HG03439 (cell line): ENCODE results near the gene MXRA8.
"Not testable (repeated sequence)": the region's sequence is repeated elsewhere in the genome, so short reads cannot be mapped to it uniquely, and the experiment has no call there.

Source experiments
- ATAC-seq: cut with Tn5 transposase; IDR thresholded peaks from one replicate; pipeline ENCODE4 v1.9.1; 2021; ENCODE audit warnings: mild to moderate bottlenecking, moderate library complexity; ENCODE audit not compliant: unreplicated experiment

Gene MXRA8

DNA sequence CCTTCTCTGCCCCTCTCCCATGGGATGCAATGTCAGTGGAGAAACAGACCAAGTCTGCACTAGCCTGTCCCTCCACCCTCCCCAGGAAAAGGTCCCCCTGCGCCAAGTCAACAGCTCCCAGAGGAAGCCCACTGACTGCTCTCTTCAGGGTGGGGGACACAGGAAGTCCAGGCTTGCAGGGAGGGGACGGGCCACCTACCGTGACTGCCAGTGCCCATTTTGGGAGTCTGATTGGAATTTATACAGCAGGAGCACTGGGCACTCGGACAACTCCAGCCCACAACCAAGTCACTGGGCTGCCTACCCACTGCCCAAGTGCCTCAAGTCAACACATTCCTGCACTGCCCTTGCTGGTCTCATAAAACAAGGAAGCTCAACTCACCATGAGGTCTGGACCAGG, 34.7 kb upstream of the MXRA8 start:
- ATAC-seq: no peak

DNA sequence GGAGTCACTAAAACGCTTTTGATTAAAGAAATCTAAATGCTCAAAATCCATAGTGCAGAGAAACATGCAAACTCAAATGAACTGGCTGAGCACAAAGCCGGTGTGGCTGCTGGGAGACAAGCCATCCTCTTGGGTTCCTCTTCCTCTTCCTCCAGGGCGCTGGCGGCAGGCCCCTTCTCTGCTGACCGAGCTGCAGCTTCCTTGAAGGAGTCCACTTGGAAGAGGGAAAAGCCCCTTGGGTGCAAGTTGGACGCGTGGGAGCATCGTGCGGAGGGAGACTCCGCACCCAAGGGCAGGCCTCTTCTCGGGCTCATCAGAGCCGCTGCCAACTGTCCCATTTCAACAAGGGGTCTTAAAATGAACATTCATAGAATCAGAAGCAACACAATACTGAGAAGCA, 32.9 kb upstream of the MXRA8 start:
- ATAC-seq: no peak

DNA sequence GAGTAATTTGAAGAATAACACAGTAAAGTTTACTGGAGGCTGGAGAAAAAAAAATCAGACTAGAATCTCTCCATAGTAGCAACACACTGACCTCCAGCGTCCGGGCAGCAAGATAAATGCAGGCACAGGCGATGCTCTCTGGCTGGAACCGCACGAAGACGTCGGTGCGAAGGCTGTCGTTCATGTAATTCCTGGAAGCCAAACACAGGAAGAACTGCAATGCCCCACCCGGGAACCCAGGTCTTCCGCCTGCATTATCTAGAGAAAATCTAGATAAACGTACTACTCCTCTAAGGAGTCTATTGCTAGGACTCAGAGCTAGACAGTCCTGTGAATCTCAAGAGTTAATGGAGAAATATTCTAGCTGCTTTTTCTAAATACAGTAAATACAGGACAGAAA, 32.3 kb upstream of the MXRA8 start:
- no peak for ATAC-seq

DNA sequence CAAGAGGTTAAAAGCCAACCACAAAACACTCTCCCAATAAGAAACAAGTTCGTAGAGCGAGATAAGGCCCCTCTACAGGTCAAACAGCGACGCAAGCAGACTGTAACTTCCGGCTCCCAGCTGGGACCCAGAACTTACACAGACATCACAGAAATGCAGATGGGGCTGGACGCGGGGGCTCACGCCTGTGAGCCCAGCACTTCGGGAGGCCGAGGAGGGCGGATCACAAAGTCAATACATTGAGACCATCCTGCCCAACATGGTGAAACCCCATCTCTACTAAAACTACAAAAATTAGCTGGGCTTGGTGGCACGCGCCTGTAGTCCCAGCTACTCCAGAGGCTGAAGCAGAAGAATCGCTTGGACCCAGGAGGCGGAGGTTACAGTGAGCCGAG, 29.7 kb upstream of the MXRA8 start:
- no peak for ATAC-seq

DNA sequence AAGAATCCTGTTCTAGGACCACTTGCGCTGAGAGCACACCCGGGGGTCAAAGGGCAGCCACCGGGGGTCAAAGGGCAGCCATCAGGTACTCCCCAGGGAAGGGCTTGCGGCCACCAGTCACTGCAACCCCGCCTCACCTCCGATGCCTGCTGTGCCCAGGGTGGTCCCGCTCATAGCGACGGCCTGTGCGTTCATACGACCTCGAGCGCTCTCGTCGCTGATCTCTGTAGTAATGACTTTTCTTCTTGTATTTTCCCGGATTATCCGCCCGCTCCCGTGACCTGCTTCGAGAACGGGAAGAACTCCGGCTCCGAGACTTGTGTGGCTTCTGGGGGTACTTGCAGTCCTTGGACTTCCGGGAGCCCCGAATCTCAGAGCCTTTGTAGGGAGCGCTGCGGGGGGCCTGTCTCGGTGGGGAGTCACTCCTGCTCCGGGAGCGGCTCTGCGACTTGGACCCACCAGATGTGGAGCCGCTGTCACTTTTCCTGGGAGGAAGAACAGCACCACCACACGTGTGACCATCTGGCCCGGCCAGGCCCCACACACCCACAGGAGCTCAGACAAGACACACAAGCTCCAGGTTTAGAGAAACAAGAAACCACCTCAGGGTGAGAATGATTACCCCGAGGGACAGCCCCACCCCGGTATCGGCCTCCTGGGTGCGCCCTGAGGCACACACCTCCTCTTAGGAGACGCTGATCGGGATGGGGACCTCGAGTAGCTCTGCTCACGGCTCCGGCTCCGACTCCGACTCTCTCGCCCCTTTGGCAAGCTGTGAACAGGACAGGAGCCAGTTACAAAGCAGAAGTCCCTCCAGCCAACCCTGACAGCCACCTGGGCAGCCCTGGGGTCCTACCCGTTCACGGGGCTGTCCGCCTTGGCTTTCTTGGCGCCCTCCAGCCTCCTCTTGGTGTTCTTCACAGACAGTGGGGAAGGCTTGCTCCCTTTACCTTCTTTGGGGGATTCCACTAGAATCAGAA, 29.0 kb upstream of the MXRA8 start:
- no peak for ATAC-seq

DNA sequence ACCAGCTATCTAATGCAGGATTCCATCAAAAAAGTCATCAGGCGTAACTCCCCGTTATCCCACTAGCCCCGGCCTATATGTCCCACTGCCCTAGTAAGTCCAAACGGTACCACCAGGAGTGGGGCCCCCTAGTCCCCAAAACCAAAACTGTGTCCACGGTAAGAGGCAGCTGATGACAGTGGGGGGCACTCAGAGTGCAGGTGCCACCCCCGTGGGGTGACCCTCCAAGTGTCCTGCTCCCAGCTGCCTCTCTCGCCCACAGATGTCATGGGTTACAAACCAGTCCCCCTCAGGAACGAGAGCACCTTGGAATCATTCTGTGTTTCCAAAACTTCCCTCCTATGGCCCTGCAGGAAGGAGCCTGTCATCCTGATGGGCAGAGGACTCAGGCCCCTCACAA, 27.6 kb upstream of the MXRA8 start:
- no peak for ATAC-seq

DNA sequence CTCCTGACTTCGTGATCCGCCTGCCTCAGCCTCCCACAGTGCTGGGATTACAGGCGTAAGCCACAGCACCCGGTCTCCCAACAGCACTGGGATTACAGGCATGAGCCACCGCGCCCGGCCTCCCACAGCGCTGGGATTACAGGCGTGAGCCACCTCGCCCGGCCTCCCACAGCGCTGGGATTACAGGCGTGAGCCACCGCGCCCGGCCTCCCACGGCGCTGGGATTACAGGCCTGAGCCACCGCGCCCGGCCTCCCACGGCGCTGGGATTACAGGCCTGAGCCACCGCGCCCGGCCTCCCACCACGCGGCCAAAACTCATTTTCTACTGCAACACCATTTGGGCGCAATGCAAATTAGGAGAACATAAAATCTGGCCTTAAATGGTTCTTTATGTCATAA, 27.0 kb upstream of the MXRA8 start:
- ATAC-seq: not testable (repeated sequence)

DNA sequence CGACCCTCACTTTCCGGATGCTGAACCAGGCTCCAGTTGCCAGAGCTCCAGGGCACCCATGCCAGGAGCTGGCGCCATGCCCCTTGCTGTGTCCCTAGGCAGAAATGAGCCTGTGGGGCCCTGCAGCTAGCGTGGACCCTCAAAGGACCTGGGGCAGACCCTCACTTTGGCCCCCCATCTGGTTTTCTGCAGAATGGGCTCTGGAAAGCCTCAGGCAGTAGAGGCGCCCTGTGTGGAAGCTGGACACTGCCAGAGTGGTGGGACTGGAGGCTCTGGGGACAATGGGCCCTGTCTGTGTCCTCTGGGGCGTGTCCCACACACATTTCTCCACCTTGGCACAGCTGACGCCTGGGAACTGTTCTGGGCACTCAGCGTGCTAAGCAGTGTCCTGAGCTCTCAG, 22.9 kb upstream of the MXRA8 start:
- no peak for ATAC-seq

DNA sequence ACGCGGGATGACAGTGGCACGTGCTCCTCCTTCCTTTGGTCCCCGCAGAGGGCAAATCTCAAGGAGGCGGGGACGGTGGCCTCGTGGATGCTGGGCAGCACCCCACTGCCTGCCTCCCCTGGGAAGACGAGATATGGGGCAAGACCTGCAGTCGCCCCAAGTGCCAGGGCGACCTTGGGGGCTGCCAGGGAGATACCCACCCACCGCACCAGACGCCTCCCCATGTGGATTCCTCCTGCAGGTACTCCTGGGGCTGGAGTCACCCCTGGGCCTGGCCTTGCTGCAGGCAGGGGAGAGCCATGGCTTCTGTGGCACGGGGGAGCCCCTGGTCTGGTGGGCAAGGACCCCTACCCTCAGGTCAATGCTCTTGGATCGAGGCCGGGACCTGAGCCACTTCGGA, 22.5 kb upstream of the MXRA8 start:
- ATAC-seq: no peak

DNA sequence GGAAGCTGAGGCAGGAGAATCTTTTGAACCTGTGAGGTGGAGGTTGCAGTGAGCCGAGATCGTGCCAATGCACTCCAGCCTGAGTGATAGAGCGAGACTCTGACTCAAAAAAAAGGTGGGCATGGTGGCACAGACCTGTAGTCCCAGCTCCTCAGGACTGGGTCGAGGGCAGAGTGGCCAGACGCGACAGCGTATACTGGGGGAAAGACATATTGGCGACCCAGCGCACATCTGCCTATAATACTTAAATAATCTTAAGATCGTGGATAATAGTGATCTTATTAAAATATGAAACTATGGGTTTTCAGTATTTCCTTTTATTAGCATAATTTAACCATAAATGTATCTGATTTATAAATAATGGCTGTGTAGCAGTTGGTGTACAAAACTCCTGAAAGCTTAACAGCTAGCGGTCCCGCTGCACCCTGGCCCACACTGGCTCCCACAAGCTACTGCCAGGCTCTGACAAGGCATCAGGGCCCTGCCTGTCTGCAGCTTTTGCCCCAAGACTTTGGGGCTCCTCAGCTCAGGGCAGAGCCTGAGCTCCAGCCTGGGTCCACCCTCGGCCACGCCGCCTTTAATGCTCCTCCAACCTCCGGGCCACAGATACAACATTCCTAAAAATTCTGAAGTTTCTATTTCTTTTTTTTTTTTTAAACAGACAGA, 19.3 kb upstream of the MXRA8 start:
- ATAC-seq: no peak

DNA sequence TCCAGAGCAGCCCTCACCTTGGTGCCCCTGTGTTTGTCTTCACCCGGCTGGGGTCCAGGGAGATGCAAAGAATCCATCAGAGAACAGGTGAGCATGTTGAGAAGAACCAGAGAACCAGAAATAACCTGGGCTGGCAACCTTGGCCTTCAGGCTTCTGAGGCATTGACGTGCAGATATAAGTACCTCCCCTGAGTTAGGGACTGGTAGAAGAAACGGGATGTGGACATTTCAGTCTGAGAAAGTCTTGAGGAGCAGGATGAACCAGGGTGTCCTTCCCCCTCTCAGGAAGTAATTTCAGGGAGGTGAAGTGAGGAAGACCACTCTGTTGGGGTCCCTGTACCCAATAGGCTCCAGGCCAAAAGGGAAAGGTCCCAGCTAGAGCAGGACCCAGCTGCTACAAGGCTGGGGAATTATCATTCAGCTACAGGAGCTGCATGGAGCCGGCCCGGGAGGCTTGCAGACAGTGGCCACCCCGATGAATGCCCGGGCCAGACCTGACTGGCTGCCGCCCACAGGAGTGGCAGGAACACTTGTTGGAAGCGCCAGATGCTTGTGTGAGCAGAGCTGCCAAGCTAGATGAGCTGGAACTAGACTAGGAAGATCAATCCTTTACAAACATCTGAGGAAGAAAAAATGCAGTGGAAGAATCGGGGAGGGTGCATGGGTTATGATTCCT, 18.3 kb upstream of the MXRA8 start:
- no peak for ATAC-seq

DNA sequence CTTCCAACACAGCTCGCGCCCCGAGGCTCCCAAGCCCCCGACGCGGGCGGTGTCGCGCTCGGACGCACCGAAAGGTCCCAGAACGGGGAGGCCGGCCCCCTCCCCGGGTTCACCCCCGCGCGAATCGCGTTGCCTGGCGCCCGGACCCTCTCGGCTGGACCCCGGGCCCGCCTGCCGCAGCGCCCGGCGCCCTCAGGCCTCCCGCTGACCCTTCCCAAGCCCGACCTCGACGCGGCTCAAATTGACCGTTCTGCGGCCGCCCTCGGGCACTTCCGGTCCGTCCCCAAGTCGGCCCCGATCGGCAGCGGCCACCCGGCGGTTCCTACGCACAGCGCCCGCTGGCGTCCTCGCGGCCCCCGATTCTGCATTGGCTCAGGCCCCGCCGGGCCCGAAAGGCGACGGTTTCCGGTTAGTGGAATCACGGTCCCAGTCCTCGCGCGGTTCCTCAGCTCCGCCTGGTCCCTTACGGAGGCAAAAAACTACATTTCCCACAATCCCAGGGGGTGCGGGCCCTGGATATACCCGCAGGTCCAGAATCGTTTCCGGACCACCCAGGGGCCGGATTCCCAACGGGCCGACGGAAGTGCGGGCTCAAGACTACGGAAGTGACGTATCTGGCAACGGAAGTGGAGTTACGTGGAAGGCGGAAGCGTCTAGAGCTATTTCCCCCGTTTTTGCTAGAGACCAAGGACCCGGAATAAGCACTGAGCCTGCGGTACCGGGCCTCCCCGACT, 16.7 kb upstream of the MXRA8 start, which contains the start of gene AURKAIP1:
TSS of gene AURKAIP1 (minus strand) at position 279 of the 734 bp plus-strand sequence. CDS start 451 bp downstream, outside the sequence.
- peak; percentile 89 for ATAC-seq

DNA sequence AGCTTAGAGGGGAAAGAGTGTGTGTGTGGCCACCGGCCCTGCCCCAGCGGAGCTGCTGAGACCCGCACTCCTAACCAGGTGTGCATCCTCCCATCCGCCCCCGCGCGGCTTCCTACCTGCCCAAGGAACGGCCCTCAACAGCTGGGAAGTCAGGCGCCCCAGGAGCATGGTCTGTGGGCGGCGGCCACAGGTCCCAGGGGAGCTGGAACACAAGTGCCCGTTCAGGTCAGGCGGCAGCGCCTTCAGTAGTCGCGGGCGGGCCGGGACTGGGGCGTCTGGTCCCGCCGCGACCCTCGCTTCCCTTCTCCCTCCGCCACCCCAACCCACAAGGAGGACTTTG, 16.2 kb upstream of the MXRA8 start:
- peak; percentile 3 for ATAC-seq

DNA sequence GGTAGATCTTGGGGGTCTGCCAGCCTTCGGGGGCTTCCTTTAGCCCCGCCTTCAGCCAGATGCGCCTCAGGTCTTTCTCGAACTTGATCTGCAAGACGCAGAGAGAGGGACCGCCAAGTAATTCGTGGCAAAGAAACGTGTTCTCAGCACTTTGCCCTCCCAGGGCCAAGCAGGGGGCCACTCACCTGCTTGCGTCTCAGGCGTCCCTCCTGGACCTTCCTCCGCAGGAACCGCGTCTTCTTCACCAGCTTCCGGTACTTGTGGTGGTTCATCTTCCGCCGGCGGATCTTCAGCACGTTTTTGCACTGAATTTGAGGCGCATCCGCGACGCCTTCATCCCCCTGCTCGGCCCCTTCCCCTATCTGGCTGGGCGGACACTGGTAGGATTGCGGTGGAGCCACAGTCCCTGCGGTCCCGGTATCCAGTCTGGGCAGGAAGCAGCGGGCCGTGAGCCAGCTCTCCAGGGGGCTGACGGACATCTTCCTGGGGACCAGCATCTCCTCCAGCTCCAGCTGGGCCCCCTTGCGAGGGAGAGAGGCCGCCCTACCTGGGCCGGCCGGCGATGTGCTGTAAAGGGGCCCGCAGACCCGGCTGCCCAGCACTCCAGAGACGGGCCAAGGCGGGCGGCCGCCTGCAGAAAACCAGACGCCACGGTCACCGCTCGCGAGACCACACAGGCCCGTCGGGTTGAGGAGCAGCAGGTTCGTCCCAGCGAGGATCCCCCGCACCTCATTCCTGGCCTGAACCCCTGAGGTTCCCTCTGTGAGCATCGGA, 15.6 kb upstream of the MXRA8 start:
- ATAC-seq: no peak

DNA sequence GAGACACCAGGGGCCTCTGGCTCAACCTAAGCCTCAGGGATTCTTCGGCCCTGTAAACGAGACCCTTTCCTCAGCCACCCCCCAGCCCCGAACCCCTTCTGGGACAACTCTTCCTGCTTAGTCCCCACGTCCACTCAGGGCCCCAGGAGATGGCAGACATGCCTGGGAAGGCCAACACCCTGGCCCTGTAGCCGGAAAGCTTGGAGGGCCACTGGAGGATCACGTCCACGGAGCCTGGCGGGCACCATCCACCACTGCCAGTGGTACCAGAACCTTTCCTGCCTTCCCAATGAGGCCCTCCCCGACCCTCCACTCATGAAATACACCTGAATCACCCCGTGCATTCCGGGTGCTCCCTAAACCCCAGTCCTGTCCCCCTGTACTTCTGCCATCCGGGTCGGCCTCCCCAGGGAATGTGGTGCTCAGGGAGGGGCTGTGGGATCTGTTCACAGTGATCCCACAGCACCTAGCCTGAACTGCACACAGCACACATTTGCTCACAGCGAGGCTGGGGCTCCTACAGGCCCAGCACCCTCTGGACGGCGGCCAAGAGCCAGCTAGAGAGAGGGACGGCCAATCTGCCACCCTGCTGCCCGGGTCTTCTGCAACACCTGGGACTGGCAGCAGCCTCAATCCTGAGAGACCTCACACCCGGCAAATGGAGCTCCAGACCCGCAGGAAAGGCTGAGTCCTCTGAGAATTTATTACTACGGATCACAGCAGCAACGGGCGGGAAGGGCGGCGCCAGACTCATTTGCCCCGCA, 14.9 kb upstream of the MXRA8 start:
- ATAC-seq: no peak

DNA sequence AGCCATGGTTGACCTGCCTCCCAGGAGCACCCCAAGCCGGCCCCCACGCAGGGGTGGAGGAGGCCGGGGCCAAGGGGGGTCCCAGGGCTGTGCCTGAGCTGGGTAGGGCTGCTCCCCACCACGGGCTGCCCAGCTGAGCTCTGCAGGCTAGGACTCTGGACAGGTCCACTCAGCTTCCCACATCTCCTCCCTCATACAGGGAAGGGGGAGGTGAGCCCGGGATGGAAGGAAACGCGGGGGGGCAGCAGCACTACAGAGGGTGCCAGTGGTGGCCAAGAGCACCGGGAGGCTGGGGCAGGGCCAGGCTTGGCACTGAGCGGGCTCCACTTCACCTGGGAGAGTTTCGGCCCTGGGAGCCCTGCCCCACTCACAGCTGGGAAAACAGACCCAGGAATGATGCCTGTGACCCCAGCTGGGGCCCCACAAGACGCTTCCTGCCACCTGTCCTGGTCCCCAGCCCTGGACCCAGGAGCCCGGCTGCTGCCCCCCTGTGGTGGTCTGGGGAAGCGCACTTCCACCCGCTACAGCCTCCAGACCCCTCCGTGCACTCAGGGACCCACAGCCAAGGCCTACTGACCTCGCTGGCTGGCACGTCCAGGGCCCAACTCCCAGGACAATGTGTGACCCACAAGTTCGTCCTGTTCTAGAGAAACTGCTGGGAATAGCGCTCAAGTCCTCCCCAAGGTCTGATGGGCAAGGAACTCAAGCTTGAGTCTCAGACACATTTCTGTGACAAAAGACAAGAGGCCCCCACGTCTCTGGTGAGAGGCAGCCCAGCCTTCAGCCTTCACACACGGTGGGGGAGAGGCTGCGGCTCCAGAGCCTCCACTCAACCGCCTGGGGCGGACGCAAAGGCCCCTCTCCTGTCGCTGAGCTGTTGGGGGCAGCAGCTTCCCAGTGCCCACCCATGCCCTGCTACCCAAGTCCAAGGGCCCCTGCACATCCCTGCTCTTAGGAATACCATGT, 13.7 kb upstream of the MXRA8 start:
- ATAC-seq: no peak

DNA sequence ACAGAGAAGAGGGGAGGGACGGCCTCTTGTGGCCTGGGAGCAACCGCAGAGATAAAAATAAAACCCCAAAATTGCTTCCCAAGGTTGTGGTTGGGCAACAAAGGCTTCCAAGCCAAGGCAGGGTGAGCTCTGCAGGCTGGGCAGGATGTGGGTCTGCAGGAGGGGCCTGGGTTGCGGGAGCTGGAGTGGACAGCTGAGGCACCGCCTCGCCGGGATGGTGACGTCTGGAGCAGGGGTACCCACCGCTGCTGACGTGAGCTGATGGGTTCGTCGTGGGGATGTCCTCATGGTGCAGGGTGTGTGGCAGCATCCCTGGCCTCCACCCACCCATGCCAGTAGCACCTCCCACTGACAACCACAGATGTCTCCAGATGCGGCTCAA, 13.0 kb upstream of the MXRA8 start:
- ATAC-seq: no peak

DNA sequence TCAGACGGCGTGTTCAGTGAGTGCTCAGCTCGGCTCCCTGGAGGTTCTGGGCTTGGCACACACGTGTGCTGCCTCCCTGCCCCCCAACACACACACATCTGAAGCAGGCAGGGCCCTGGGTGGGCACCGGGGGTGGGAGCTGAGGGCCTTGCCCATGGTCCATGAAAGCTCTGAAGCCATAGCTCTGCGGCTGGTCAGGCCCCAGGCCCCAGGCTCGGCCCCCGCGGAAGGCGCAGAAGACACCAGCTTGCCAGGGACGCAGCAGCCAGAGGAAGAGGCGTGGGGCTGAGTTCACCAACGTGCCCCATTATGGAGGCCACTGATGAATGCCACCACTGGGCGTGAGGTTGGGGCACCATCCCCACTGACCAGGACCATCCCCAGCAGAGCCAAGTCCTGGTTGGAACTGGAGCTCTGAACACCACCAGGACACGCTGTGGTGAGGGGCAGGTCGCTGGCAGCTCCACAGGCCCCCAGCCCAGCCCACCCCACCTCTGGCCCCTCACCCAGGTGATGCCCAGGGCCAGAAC, 12.5 kb upstream of the MXRA8 start:
- no peak for ATAC-seq
